Measurements from ENCODE around the gene SLC25A15.

Gene SLC25A15

GRCh38 chr13:40792284-40793051 is 3.1 kb downstream of the SLC25A15 start:
- DNase-seq (ENCODE audit: low read depth), result no peak
- no peak for TF ChIP-seq CTCF (conservative IDR thresholded peaks at IDR 0.05; ENCODE audit: low read depth, low read length)
- H3K4me3 ChIP-seq (ENCODE audit: low read length), result no peak overlapping the region

DNA sequence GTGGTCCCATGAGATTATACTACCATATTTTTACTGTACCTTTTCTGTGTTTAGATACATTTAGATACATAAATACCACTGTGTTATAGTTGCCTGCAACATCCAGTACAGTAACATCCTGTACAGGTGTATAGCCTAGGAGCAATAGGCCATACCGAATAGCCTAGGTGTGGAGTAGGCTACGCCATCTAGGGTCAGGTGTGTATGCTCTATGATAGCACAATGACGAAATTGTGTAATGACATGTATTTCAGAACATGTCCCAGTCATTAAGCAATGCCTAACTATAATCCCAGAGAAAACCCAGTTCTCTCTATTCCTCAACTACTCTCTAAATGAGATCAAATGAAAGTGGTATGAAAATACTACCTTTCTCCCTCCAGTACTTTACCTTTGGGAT is 3.9 kb downstream of the SLC25A15 start:
- H3K4me3 ChIP-seq (ENCODE audit: low read length), result no peak overlapping the region
- TF ChIP-seq CTCF (conservative IDR thresholded peaks at IDR 0.05; ENCODE audit: low read depth, low read length), result no peak
- no peak for DNase-seq (ENCODE audit: low read depth)

- H3K4me3 ChIP-seq (ENCODE audit: low read length), result no peak overlapping the region
- DNase-seq (ENCODE audit: low read depth), result no peak
Observed at GRCh38 chr13:40794414-40795368, 5.3 kb downstream of the SLC25A15 start.

GRCh38 chr13:40796649-40797048 is 7.2 kb downstream of the SLC25A15 start:
- DNase-seq (ENCODE audit: low read depth), result no peak
- TF ChIP-seq CTCF (conservative IDR thresholded peaks at IDR 0.05; ENCODE audit: low read depth, low read length), result no peak
- no peak overlapping the region for H3K4me3 ChIP-seq (ENCODE audit: low read length)

More at GRCh38 chr13:40794414-40795368, 5.3 kb downstream of the SLC25A15 start:
- no peak for TF ChIP-seq CTCF (conservative IDR thresholded peaks at IDR 0.05; ENCODE audit: low read depth, low read length)

- TF ChIP-seq CTCF (conservative IDR thresholded peaks at IDR 0.05; ENCODE audit: low read depth, low read length), result no peak
- no peak overlapping the region for H3K4me3 ChIP-seq (ENCODE audit: low read length)
- DNase-seq (ENCODE audit: low read depth), result no peak
Observed at GRCh38 chr13:40798380-40798779, 9.0 kb downstream of the SLC25A15 start.

GRCh38 chr13:40799508-40799907 is 10.1 kb downstream of the SLC25A15 start:
- DNase-seq (ENCODE audit: low read depth), result no peak
- TF ChIP-seq CTCF (conservative IDR thresholded peaks at IDR 0.05; ENCODE audit: low read depth, low read length), result no peak
- no peak overlapping the region for H3K4me3 ChIP-seq (ENCODE audit: low read length)

Measured in retinal pigment epithelial cell (primary cell).